ENCODE results near the gene SELENOM. TPM values are rescaled to one million over a fixed set of nuclear protein-coding genes. Genes with fewer than 3 reads are reported as not detected.

Gene SELENOM
- total RNA-seq, 1 experiment from 2014 or later: 2.0 TPM

GRCh38 chr22:31056986-31057599 is 50.3 kb downstream of the SELENOM start:
- Histone ChIP-seq H3K9me3 (no peaks in the 10 kb centered on the region), H3K4me1 (peaks cover 26% of the 10 kb centered on the region), H3K27me3 (replicated peaks; ENCODE audit: control insufficient read depth, insufficient read depth, low read length) (no peaks in the 10 kb centered on the region), H3K4me3 (ENCODE audit: low read depth, low read length) (no peak overlapping the region), H3K36me3 (ENCODE audit: control insufficient read depth, insufficient read depth, low read length) (no peaks in the 10 kb centered on the region)
- TF ChIP-seq CTCF (IDR thresholded peaks at IDR 0.05; ENCODE audit: insufficient read depth in 1 of 2, low read depth in 1 of 2, low read length in 1 of 2, severe bottlenecking in 1 of 2, unreplicated experiment in 1 of 2): no peak
- Mint-ChIP-seq H3K4me3 (ENCODE audit: unreplicated experiment) (no peak overlapping the region), H3K9me3 (ENCODE audit: unreplicated experiment) (no peaks in the 10 kb centered on the region), H3K27me3 (ENCODE audit: insufficient read depth, unreplicated experiment) (no peaks in the 10 kb centered on the region), H3K27ac (ENCODE audit: unreplicated experiment) (peak overlapping the region; percentile 35), H3K4me1 (ENCODE audit: low read depth, unreplicated experiment) (peaks cover 11% of the 10 kb centered on the region), H3K36me3 (ENCODE audit: insufficient read depth, unreplicated experiment) (no peaks in the 10 kb centered on the region)
- CTCF ChIA-PET: interaction anchor here (0.7 kb wide), 1 partner anchor 24 kb away, joined by 3 read pairs; the partner anchor contains the start of gene SMTN
- no TSS peak for BruUV-seq (replicated peaks)
- POLR2A ChIA-PET: interaction anchor here (0.6 to 0.7 kb wide), 2 partner anchors 24 to 136 kb away, joined by 3 to 7 read pairs; partner anchors contain the start of gene SMTN
- intact Hi-C loops (cut with micrococcal nuclease; ENCODE audit: unreplicated experiment): loop anchor here (1.0 kb wide), 1 partner anchor 88 kb away; the partner anchor contains the start of gene TUG1
- DNase-seq: no peak

DNA sequence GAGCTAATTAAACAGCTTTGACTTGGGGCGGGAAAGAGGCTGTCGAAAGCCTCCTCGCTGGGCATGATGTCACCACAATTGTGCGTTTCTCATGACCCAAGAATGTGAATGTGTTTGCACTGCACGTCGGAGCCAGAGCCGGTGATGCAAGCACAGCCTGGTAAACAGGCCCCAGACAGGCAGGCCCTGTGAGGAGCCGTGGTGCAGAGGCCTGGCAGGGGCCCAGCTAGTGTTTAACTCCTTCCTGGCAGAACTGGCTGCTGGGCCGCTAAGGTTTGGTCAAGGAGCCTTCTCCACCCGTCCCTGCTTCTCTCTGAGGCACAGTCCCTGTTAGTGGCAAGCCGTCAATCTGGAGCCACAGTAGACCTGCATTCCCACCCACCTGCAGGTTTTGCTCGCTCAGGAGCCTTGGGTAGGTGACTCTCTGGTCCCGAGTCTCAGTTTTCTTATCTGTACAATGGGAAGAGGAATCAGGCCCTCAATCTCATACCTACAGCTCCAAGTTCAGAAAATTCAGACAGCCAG is 51.7 kb downstream of the SELENOM start:
- H3K4me3 Mint-ChIP-seq (ENCODE audit: unreplicated experiment): peak overlapping the region; percentile 42
- CTCF ChIA-PET: interaction anchor here (0.6 to 1.6 kb wide), 5 partner anchors 8 to 390 kb away, joined by 3 to 10 read pairs (median 7); partner anchors contain the start of gene SMTN
- BruUV-seq (replicated peaks): no TSS peak
- H3K4me1 Mint-ChIP-seq (ENCODE audit: low read depth, unreplicated experiment): peaks cover 11% of the 10 kb centered on the region
- Histone ChIP-seq H3K9me3 (no peaks in the 10 kb centered on the region), H3K36me3 (ENCODE audit: control insufficient read depth, insufficient read depth, low read length) (no peaks in the 10 kb centered on the region), H3K4me1 (peaks cover 26% of the 10 kb centered on the region), H3K27me3 (replicated peaks; ENCODE audit: control insufficient read depth, insufficient read depth, low read length) (no peaks in the 10 kb centered on the region), H3K4me3 (ENCODE audit: low read depth, low read length) (no peak overlapping the region)
- intact Hi-C loops (cut with micrococcal nuclease; ENCODE audit: unreplicated experiment): loop anchor here (1.0 kb wide), 2 partner anchors 9 to 24 kb away; no protein-coding TSS in a partner anchor
- H3K27ac Mint-ChIP-seq (ENCODE audit: unreplicated experiment): peak overlapping the region; percentile 91
- no peaks in the 10 kb centered on the region for H3K9me3 Mint-ChIP-seq (ENCODE audit: unreplicated experiment)
- no peak for TF ChIP-seq CTCF (IDR thresholded peaks at IDR 0.05; ENCODE audit: insufficient read depth in 1 of 2, low read depth in 1 of 2, low read length in 1 of 2, severe bottlenecking in 1 of 2, unreplicated experiment in 1 of 2)
- no peaks in the 10 kb centered on the region for H3K36me3 Mint-ChIP-seq (ENCODE audit: insufficient read depth, unreplicated experiment)
- peak; percentile 93 to 96 for DNase-seq
- no peaks in the 10 kb centered on the region for H3K27me3 Mint-ChIP-seq (ENCODE audit: insufficient read depth, unreplicated experiment)
- POLR2A ChIA-PET: interaction anchor here (0.6 to 1.6 kb wide), 8 partner anchors 8 to 729 kb away, joined by 3 to 24 read pairs (median 10); partner anchors contain the start of genes MORC2, SMTN, TBC1D10A and TUG1

DNA sequence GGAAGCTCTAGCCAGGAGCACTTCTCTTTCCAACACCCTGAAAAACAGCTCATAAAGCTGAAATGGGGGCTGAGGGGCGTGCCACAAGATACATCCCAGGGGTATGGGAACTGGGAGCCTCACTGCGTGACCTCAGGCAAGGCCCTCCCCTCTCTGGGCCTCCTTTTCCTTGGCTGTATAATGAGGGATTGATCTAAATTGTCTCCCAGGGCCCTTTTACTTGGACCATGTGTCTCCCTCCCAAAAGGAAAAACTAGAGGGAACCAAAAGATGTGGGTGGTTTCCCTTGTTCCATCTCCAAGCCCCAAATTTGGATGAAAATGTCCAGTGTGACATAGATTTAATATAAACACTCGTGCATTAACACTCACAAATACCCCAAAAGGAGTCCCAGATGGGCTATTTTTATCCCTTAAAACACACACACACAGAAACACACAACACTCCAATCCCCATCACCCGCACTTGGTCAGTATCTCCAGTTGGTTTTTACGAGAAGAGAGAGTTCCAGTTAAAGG is 52.2 kb downstream of the SELENOM start:
- Mint-ChIP-seq H3K36me3 (ENCODE audit: insufficient read depth, unreplicated experiment) (no peaks in the 10 kb centered on the region), H3K9me3 (ENCODE audit: unreplicated experiment) (no peaks in the 10 kb centered on the region), H3K4me3 (ENCODE audit: unreplicated experiment) (peak overlapping the region; percentile 42), H3K27me3 (ENCODE audit: insufficient read depth, unreplicated experiment) (no peaks in the 10 kb centered on the region), H3K27ac (ENCODE audit: unreplicated experiment) (peak overlapping the region; percentile 91), H3K4me1 (ENCODE audit: low read depth, unreplicated experiment) (peaks cover 11% of the 10 kb centered on the region)
- intact Hi-C loops (cut with micrococcal nuclease; ENCODE audit: unreplicated experiment): loop anchor here (1.0 kb wide), 2 partner anchors 9 to 24 kb away; no protein-coding TSS in a partner anchor
- no peak for DNase-seq
- no peaks in the 10 kb centered on the region for H3K9me3 ChIP-seq
- CTCF ChIA-PET: interaction anchor here (0.6 to 1.6 kb wide), 5 partner anchors 9 to 390 kb away, joined by 3 to 10 read pairs (median 7); partner anchors contain the start of gene SMTN
- no peak overlapping the region for H3K4me3 ChIP-seq (ENCODE audit: low read depth, low read length)
- peaks cover 26% of the 10 kb centered on the region for H3K4me1 ChIP-seq
- POLR2A ChIA-PET: interaction anchor here (0.6 to 1.6 kb wide), 9 partner anchors 9 to 728 kb away, joined by 3 to 24 read pairs (median 9); partner anchors contain the start of genes MORC2, SMTN, TBC1D10A and TUG1
- no peaks in the 10 kb centered on the region for H3K27me3 ChIP-seq (replicated peaks; ENCODE audit: control insufficient read depth, insufficient read depth, low read length)
- H3K36me3 ChIP-seq (ENCODE audit: control insufficient read depth, insufficient read depth, low read length): no peaks in the 10 kb centered on the region
- no peak for TF ChIP-seq CTCF (IDR thresholded peaks at IDR 0.05; ENCODE audit: insufficient read depth in 1 of 2, low read depth in 1 of 2, low read length in 1 of 2, severe bottlenecking in 1 of 2, unreplicated experiment in 1 of 2)
- TSS peak; percentile 100 for BruUV-seq (replicated peaks)
